ENCODE results near the gene ENTR1.

The ENTR1 gene

DNA sequence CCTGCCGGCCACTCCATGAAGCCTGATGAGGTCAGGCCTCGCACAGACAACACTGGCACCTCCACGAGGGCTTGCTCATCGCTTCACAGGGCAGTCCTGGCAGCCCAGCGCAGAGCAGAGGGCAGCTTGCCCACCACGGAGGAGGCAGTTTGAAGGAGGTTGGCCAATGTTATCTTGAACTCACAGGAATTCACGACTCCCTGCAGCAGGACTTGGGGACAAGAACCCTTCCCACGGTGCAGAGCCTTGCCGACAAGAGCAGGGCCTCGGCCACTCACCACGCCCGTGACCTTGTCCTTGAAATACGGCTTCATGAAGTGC lies 15.4 kb downstream of the ENTR1 start:
- no peak overlapping the region for H3K4me3 ChIP-seq (ENCODE audit: low read length)
- DNase-seq (ENCODE audit: low read depth) = no peak
- TF ChIP-seq, protein P1, sequence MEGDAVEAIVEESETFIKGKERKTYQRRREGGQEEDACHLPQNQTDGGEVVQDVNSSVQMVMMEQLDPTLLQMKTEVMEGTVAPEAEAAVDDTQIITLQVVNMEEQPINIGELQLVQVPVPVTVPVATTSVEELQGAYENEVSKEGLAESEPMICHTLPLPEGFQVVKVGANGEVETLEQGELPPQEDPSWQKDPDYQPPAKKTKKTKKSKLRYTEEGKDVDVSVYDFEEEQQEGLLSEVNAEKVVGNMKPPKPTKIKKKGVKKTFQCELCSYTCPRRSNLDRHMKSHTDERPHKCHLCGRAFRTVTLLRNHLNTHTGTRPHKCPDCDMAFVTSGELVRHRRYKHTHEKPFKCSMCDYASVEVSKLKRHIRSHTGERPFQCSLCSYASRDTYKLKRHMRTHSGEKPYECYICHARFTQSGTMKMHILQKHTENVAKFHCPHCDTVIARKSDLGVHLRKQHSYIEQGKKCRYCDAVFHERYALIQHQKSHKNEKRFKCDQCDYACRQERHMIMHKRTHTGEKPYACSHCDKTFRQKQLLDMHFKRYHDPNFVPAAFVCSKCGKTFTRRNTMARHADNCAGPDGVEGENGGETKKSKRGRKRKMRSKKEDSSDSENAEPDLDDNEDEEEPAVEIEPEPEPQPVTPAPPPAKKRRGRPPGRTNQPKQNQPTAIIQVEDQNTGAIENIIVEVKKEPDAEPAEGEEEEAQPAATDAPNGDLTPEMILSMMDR (conservative IDR thresholded peaks at IDR 0.05; ENCODE audit: low read length) = no peak

DNA sequence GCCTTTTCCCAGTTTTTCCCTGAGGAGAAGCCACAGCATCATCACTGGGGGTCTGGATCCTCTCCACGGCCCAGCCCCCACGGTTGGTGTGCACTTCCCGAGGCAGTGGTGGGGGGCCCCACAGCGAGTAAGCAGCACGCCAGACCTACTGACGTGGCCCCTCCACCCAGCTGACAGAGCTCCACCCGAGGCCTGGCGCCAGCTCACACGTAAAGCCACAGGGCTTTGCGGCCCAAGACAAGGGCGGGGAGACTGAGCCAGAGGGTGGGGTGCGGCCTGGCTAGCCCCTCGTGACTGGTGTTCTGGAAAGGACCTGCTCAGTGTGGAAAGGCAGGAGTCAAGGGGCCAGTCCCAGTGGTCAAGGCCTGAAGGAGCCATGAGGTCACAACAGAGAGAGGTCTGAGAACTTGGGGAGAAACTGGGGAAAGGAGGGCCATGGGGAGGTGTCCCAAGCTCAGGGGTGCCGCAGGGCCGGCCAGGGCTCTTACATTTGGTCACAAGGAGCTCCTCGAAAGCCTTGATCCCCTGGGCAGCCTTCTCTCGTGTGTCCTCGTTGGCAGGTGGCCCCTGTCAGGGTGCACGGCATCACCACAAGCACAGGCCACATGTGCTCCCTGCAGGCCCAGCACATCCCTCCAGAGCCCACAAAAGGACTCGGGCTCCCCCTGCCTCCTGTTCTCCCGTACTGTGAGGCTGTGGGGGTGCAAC lies 15.9 kb downstream of the ENTR1 start:
- DNase-seq (ENCODE audit: low read depth) = no peak
- no peak overlapping the region for H3K4me3 ChIP-seq (ENCODE audit: low read length)
- TF ChIP-seq, protein P1 (conservative IDR thresholded peaks at IDR 0.05; ENCODE audit: low read length) = no peak

DNA sequence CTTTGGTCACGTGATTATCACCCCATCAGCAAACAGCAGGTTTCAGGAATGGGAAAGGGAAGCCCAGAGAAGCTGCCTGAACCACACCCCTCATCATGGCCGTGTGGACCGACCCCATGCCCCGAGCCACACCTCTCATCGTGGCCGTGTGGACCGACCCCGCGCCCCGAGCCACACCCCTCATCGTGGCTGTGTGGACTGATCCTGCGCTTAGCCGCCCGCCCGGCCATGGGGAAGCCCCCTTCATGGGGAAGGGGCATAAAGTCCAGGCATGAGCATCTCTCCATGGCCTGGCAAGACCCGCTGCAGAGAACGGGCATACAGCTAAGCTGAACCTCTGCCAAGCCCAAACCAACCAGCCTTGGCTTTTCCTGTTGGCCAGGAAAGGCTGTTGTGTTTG lies 16.9 kb downstream of the ENTR1 start:
- no peak for DNase-seq (ENCODE audit: low read depth)
- H3K4me3 ChIP-seq (ENCODE audit: low read length) = no peak overlapping the region
- TF ChIP-seq, protein P1 (conservative IDR thresholded peaks at IDR 0.05; ENCODE audit: low read length) = no peak

DNA sequence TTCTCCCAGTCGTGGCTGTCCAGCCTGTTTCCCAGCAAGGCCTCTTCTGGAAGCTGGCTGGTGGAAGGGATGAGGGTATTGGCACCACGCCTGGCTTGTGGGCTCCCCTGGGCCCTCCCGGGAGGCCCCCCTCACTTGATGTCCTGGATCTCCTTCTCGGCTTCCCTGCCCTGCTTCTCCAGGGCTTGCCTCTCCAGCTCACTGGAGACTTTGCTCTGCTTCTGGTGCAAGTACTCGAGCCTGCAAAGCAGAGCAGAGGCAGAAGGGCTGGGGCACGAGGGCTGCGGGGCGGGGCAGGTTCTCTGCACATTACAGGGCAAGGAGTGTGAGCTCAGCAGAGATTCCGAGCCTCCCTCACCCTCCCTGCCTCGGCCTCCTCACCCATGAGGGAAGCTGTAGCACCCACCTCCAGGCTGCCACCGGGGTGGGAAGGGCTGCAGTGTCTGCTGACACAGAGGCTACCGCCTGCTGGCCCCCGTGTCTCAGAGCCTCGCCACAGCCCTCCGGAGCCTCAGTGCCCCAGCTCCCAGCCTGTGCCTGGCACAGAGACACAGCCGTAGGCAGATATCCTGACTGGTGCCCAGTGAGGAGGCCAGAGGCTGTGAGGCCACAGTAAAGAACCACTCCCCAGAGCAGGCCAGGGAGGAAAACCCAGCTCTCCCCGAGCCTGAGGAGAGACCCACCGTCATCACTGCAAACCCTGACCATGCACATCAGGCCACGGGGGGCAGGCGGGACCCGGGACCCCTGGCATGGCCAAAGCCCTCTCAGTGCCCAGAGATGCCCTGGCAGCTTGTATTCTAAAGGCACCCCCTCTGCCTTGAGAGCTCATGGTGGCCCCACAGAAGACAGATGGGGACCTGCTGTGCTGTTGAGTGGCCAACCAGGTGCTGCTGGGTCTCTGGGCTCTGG lies 17.6 kb downstream of the ENTR1 start:
- DNase-seq (ENCODE audit: low read depth) = no peak
- TF ChIP-seq, protein P1 (conservative IDR thresholded peaks at IDR 0.05; ENCODE audit: low read length) = no peak
- H3K4me3 ChIP-seq (ENCODE audit: low read length) = no peak overlapping the region

DNA sequence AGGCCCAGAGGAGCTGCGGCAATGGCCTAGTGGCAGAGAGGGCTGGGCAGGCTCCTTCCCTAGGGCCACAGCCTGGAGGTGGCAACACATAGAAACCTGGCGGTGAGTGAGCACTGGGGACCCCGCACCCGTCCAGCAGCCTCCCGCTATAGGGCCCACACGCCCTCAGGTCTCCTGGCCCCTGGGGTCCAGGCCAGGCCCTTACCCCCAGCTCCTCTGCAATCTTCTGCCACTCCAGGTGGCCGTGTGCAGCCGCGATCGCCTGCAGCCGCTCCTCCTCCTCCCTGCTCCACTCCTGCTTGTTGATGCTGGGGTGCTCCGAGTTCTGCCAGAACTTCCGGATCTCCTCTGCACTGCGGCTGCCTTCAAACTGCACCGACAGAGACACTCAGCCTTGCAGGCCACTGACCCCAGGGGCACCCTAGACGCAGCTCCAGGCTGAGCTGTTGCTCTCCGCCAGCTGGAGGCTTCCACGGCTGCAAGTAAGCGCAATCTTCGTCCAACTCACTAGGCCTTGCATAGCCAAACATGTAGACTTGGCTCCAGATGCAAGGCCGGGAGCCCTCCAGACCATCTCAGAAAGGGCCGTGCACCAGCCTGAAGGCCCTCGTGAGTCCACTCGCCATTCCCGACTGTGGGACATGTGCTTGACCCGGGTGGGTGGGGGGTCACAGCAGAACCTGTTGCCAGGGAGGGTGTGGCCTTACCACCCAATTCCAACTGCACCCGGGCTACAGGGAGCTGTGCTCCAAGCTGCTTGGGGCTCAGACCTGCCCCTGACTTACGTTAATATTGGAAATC lies 18.5 kb downstream of the ENTR1 start:
- H3K4me3 ChIP-seq (ENCODE audit: low read length) = no peak overlapping the region
- TF ChIP-seq, protein P1 (conservative IDR thresholded peaks at IDR 0.05; ENCODE audit: low read length) = no peak
- DNase-seq (ENCODE audit: low read depth) = no peak

DNA sequence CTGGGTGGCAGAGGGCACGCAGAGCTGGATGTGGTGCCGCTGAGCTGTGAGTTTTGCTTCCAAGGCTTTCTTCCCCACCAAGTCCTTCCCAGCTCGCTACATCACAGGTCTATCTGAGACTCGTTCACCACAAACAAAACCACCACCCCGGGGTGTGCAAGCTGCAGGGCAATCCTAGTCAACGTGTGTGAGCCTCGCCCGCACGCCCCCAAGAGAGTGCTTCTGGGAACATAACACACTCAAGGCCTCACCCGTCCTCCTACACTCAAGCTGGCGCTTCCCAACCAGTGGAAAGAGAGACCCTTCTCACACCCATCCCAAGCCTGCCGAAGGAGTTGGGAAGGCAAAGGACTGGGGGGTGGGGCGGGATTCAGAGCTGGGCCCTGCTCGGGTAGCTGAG lies 21.0 kb downstream of the ENTR1 start:
- H3K4me3 ChIP-seq (ENCODE audit: low read length) = no peak overlapping the region
- TF ChIP-seq, protein P1 (conservative IDR thresholded peaks at IDR 0.05; ENCODE audit: low read length) = no peak
- no peak for DNase-seq (ENCODE audit: low read depth)

Data from AG10803 (cell line).